NCI-H2196 treated with DMSO at 0.1 percent for 48 hours (cell line): ENCODE data around the gene PLCD4.

Experiments used
- DNase-seq: peaks from one replicate; lab custom pipeline; 2025; ENCODE audit not compliant: unreplicated experiment; lab: John Stamatoyannopoulos, UW

PLCD4 gene

DNA sequence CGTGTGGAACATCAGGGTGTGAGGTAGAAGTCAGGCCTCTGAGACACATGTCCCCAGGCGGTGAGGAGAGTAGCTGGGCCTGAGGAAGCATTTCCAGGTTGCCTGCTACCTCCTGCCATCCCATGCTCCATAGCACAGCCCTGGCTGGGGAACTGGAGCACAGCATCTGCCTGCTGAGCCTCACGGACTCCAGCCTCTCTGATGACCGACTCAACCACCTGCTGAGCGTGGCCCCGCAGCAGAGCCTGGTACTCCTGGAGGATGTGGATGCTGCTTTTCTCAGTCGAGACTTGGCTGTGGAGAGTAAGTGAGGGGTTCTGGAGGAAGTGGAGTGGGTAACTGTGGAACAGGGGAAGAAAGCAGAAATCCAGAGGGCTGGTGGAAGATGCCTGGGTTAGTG lies 54.7 kb downstream of the PLCD4 start:
- DNase-seq = no peak

DNA sequence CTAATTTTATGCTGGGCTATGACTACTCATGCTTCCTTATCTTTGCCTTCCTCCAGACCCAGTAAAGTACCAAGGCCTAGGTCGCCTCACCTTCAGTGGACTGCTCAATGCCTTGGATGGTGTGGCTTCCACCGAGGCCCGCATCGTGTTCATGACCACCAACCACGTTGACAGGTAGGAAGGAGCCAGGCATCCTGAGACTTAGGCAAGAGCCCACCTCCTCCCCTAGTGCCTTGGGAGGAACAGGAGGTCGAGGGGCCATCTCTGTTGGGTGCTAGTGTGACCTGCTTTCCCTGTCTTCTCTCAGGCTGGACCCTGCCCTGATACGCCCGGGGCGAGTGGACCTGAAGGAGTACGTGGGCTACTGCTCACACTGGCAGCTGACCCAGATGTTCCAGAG lies 55.1 kb downstream of the PLCD4 start:
- DNase-seq = no peak

DNA sequence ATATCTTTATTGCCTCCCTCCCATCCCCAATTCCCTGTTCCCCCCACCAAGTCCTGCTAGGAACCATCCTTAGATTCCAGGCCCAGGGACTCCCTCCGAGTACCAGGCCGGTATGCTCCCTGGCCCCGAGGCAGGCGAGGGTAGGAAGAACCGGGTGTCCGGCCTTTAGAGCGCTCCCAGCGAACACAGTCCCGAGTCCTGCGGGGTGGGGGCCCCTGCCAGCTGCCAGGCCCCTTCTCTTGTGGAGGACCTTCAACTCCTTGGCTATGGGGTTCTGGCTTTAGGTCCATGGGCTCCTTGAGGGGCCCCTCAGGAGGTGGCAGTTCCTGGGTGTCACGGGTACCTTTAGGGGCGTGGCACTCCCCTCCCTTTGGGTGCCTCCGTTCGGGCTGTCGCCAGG lies 56.2 kb downstream of the PLCD4 start:
- DNase-seq = no peak

GRCh38 chr2:218664653-218665052 lies 57.0 kb downstream of the PLCD4 start:
- DNase-seq = no peak

GRCh38 chr2:218671097-218671653 lies 63.5 kb downstream of the PLCD4 start:
- DNase-seq = no peak

GRCh38 chr2:218671654-218672566 lies 64.2 kb downstream of the PLCD4 start, which contains the start of the genes RNF25 and STK36:
RNF25 (minus strand) TSS chr2:218672002; CDS start chr2:218671970, 32 bp downstream.
STK36 (plus strand) TSS chr2:218672086; CDS start chr2:218672830, 744 bp downstream.
- peak; percentile 86 for DNase-seq

DNA sequence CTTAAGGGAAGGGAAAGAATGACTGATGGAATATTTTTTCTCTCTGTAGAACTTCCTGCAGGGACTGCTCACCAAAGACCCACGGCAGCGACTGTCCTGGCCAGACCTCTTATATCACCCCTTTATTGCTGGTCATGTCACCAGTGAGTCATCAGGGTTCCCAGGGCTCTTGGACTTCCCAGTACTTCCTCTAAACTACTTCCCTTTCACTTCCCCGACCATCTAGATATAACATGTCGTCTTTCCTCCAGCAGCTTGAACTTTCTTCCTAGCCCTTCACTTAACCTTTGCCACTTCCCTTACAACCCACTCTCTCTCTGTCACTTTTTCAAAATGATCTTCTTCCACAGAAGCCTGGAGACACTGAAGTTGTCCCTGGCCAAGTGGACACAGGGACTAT lies 71.4 kb downstream of the PLCD4 start:
- no peak for DNase-seq

GRCh38 chr2:218680061-218680460 lies 72.4 kb downstream of the PLCD4 start:
- DNase-seq = no peak
